Subcutaneous adipose tissue (tissue), 4 donors: Measurements from ENCODE around the gene KRTAP10-4. TPM values are rescaled to one million over a fixed set of nuclear protein-coding genes. Genes with fewer than 3 reads are reported as not detected.

Source experiments
- CTCF ChIP-seq: fragments of 450-650 bp; IDR thresholded peaks from one replicate; pipeline ENCODE4 v1.5.1; 2016; ENCODE audit warnings: low read depth, mild to moderate bottlenecking, control low read depth, antibody characterized with exemption, moderate library complexity
- total RNA-seq, 4 donors: library from RNA; depleted of rRNA; stranded (reverse); fragments of >200 nt; gene quantifications; one replicate each; pipeline ENCODE4 v1.1.0, GENCODE V29; 2016

The KRTAP10-4 gene
- total RNA-seq, 4 donors from 2014 or later = not detected

GRCh38 chr21:44601596-44602462, 28.3 kb downstream of the KRTAP10-4 start:
- no peak for TF ChIP-seq CTCF

- TF ChIP-seq CTCF = no peak
Observed at GRCh38 chr21:44602463-44602850, 28.9 kb downstream of the KRTAP10-4 start.

- TF ChIP-seq CTCF = no peak
Observed at GRCh38 chr21:44603109-44603875, 29.8 kb downstream of the KRTAP10-4 start.

GRCh38 chr21:44603911-44604310, 30.4 kb downstream of the KRTAP10-4 start:
- no peak for TF ChIP-seq CTCF

- TF ChIP-seq CTCF = no peak
Observed at GRCh38 chr21:44606495-44606894, 33.0 kb downstream of the KRTAP10-4 start.

GRCh38 chr21:44609193-44609592, 35.7 kb downstream of the KRTAP10-4 start:
- no peak for TF ChIP-seq CTCF

- TF ChIP-seq CTCF = no peak
Observed at GRCh38 chr21:44611551-44611950, 38.0 kb downstream of the KRTAP10-4 start.
